ENCODE results near the gene XPOT. TPM values are rescaled to one million over a fixed set of nuclear protein-coding genes. Genes with fewer than 3 reads are reported as not detected.

XPOT gene
- total and polyA plus RNA-seq, 9 donors: 13.2 to 170 (median 33.8) TPM

- no peak for DNase-seq
- H3K4me1 ChIP-seq (ENCODE audit: insufficient read depth): peaks cover 1% of the 10 kb centered on the region
- intact Hi-C loops (cut with DNase I): loop anchor here in 1 of 4 donors (10.0 kb wide), 1 partner anchor 46 kb away; the partner anchor contains the start of gene XPOT
- TF ChIP-seq POLR2A (IDR thresholded peaks at IDR 0.05): no peak
- TF ChIP-seq EP300 (IDR thresholded peaks at IDR 0.05): no peak
- no peak overlapping the region for H3K27ac ChIP-seq
- no peaks in the 10 kb centered on the region for H3K27me3 ChIP-seq
- H3K4me3 ChIP-seq: peak overlapping the region; percentile 85
- H3K9me3 ChIP-seq: no peaks in the 10 kb centered on the region
- 18 to 22% (median 22%) methylated on average over 8 of the region's 8 CpGs for WGBS, 3 donors
- no peaks in the 10 kb centered on the region for H3K36me3 ChIP-seq
Observed at GRCh38 chr12:64450711-64451486, 46.7 kb downstream of the XPOT start.

DNA sequence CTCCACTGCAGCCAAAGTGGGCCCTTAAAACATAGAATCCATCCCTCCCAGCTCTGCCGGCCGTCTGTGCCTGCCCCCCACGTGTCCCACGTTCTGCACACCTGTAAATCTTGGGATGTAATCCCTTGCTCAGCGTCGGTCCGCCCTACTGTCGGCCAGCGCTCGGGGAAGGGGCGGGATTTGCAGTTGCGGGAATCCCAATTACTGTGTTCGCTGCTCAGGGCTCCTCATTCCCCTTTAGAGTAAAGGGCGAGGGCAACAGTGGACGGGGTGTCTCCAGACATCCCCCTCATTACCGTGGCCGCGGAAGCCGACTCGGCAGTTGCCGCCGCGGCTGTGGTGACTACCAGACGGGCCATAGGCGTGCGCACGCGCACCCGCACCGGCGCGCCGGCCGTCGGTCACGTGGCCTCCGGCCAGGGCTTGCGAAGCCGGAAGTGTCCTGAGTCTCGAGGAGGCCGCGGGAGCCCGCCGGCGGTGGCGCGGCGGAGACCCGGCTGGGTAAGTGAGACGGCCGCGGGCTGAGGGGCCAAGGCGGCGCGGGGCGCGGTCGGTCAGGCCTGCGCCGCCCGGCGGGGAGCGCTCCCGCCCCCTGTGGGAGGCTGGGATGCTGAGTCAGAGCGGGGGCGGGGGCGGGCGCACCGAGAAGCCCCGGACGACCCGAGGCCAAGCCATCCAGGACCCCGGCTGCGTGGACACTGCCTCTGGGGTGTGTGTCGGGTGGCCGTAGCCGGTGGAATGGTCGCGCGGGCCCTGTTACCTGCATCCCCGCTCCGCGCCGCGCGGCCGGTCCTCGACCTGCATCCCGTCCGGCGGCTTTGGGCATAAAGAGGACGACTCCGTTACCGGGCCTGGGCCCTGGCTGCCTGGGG lies 47.7 kb downstream of the XPOT start, which contains the start of gene TBK1:
TBK1 (plus strand) TSS at position 434 of the 872 bp plus-strand sequence. CDS start 3,751 bp downstream, outside the sequence.
- intact Hi-C loops (cut with DNase I): loop anchor here in 1 of 4 donors (10.0 kb wide), 1 partner anchor 47 kb away; the partner anchor contains the start of gene XPOT
- no peaks in the 10 kb centered on the region for H3K36me3 ChIP-seq
- H3K27ac ChIP-seq: peak within 1 kb of the TSS; percentile 91 to 92
- peaks cover 1% of the 10 kb centered on the region for H3K4me1 ChIP-seq (ENCODE audit: insufficient read depth)
- H3K4me3 ChIP-seq: peak within 1 kb of the TSS; percentile 85
- H3K27me3 ChIP-seq: no peaks in the 10 kb centered on the region
- 0 to 1% (median 1%) methylated on average over 39 to 94 of the region's 94 CpGs for WGBS, 3 donors
- peak; percentile 87 to 96 (median 92) for DNase-seq
- no peak for TF ChIP-seq EP300 (IDR thresholded peaks at IDR 0.05)
- TF ChIP-seq, protein P1, sequence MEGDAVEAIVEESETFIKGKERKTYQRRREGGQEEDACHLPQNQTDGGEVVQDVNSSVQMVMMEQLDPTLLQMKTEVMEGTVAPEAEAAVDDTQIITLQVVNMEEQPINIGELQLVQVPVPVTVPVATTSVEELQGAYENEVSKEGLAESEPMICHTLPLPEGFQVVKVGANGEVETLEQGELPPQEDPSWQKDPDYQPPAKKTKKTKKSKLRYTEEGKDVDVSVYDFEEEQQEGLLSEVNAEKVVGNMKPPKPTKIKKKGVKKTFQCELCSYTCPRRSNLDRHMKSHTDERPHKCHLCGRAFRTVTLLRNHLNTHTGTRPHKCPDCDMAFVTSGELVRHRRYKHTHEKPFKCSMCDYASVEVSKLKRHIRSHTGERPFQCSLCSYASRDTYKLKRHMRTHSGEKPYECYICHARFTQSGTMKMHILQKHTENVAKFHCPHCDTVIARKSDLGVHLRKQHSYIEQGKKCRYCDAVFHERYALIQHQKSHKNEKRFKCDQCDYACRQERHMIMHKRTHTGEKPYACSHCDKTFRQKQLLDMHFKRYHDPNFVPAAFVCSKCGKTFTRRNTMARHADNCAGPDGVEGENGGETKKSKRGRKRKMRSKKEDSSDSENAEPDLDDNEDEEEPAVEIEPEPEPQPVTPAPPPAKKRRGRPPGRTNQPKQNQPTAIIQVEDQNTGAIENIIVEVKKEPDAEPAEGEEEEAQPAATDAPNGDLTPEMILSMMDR (IDR thresholded peaks at IDR 0.05): peak in 2 of 3 donors; percentile 31 to 51
- TF ChIP-seq POLR2A (IDR thresholded peaks at IDR 0.05): peak; percentile 69
- no peaks in the 10 kb centered on the region for H3K9me3 ChIP-seq

DNA sequence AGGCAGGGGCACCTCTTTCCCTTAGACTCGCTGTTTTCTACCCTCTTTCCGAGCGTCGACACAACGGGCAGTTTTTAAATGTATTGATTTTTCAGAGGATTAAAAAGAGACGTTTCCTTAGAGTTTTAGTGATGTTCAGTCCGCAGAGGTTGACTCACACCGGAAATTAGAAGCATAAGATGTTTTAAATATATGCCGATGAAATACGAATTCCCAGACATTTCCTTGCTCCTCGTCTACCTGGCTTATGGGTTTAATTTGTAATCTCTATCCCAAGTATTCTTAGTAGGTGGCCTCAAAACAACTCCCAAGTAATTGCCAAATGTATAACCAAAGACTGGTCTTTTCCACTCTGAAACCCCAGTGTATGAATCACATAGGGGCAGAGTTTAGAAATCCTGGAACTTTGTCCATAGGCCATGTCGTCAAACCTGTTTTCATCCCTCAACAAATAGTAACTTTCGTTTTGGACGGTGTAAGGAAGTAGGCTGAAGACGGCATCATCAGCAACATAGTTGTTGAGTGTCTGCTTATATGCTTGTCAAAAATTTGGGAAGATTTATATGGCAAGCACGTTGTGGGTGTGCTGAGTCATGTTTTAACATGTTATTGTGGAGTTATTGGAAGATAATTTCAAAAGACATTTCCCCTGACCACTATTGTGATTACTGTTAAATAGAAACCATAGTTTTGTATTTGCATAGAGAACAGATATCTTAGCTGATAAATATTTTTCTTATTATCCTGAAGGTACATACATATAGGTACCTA lies 48.6 kb downstream of the XPOT start:
- H3K36me3 ChIP-seq: no peaks in the 10 kb centered on the region
- no peak for DNase-seq
- peak overlapping the region; percentile 85 for H3K4me3 ChIP-seq
- TF ChIP-seq EP300 (IDR thresholded peaks at IDR 0.05) (no peak), POLR2A (IDR thresholded peaks at IDR 0.05) (no peak)
- TF ChIP-seq, protein P1 (IDR thresholded peaks at IDR 0.05): no peak
- H3K9me3 ChIP-seq: no peaks in the 10 kb centered on the region
- intact Hi-C loops (cut with DNase I): loop anchor here in 1 of 4 donors (10.0 kb wide), 1 partner anchor 48 kb away; the partner anchor contains the start of gene XPOT
- H3K27ac ChIP-seq: peak overlapping the region; percentile 91 to 92
- peaks cover 1% of the 10 kb centered on the region for H3K4me1 ChIP-seq (ENCODE audit: insufficient read depth)
- H3K27me3 ChIP-seq: no peaks in the 10 kb centered on the region
- WGBS, 3 donors: 0% methylated on average over 16 of the region's 16 CpGs

DNA sequence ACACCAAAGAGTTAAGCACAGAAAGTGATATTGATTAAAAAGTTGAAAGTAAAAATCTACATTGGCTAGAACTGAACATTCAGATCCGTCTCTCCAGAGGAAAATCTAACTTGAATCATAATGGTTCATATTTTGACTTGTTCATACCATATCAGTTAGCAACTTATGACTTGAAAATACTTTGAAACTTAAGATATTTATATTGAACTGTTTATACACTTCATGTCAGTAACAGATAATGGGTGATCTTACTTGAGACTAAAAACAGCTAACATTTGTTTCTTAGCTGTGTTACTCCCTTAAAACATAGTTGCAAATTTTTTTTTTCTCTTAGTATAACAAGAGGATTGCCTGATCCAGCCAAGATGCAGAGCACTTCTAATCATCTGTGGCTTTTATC lies 51.3 kb downstream of the XPOT start:
- Histone ChIP-seq H3K27ac (no peak overlapping the region), H3K4me1 (ENCODE audit: insufficient read depth) (peaks cover 8% of the 10 kb centered on the region), H3K27me3 (no peaks in the 10 kb centered on the region), H3K4me3 (no peak overlapping the region), H3K9me3 (no peaks in the 10 kb centered on the region), H3K36me3 (no peaks in the 10 kb centered on the region)
- TF ChIP-seq EP300 (IDR thresholded peaks at IDR 0.05): no peak
- no peak for TF ChIP-seq POLR2A (IDR thresholded peaks at IDR 0.05)
- TF ChIP-seq, protein P1 (IDR thresholded peaks at IDR 0.05): no peak
- intact Hi-C loops (cut with DNase I): loop anchor here in 1 of 4 donors (10.0 kb wide), 1 partner anchor 51 kb away; the partner anchor contains the start of gene XPOT
- 74 to 90% (median 85%) methylated on average over 1 of the region's 1 CpG for WGBS, 3 donors
- no peak for DNase-seq

Data from ovary (tissue), 9 donors.